H9 (cell line): ENCODE results near the gene RANGRF. TPM values are rescaled to one million over a fixed set of nuclear protein-coding genes. Genes with fewer than 3 reads are reported as not detected.

Source experiments
- DNase-seq: peaks from one replicate; pipeline ENCODE4 v3.0.0-alpha.2; 2017
- H2AFZ ChIP-seq: one replicate; pipeline ENCODE4 v1.6.1; 2013; ENCODE audit warnings: mild to moderate bottlenecking, low read length, control low read depth, moderate library complexity
- H2AK5ac ChIP-seq: 2 replicates; pipeline ENCODE4 v1.6.1; 2013; ENCODE audit warnings: low read length, control low read depth, mixed read lengths; ENCODE audit not compliant: insufficient read length
- H2BK120ac ChIP-seq: one replicate; pipeline ENCODE4 v1.6.1; 2013; ENCODE audit warnings: low read depth, mild to moderate bottlenecking, low read length, control low read depth, inconsistent platforms; ENCODE audit not compliant: poor library complexity, severe bottlenecking
- H2BK12ac ChIP-seq: 2 replicates; pipeline ENCODE4 v1.6.1; 2013; ENCODE audit warnings: low read length, control low read depth, mixed read lengths, low read depth; ENCODE audit not compliant: insufficient read length
- H2BK15ac ChIP-seq: 2 replicates; pipeline ENCODE4 v1.6.1; 2013; ENCODE audit warnings: low read depth, low read length, control low read depth
- H2BK20ac ChIP-seq: one replicate; pipeline ENCODE4 v1.6.1; 2013; ENCODE audit warnings: low read depth, mild to moderate bottlenecking, low read length, control low read depth, inconsistent platforms; ENCODE audit not compliant: poor library complexity, severe bottlenecking
- H2BK5ac ChIP-seq: 2 replicates; pipeline ENCODE4 v1.6.1; 2013; ENCODE audit warnings: low read length, control low read depth, mixed read lengths; ENCODE audit not compliant: insufficient read length
- H3K14ac ChIP-seq: 2 replicates; pipeline ENCODE4 v1.6.1; 2013; ENCODE audit warnings: low read length, control low read depth; ENCODE audit not compliant: insufficient read depth
- H3K18ac ChIP-seq: 2 replicates; pipeline ENCODE4 v1.6.1; 2013; ENCODE audit warnings: low read depth, mild to moderate bottlenecking, mixed read lengths, low read length, control low read depth; ENCODE audit not compliant: insufficient read length
- H3K23ac ChIP-seq: 2 replicates; pipeline ENCODE4 v1.6.1; 2013; ENCODE audit warnings: low read length, control low read depth, mixed read lengths, low read depth; ENCODE audit not compliant: insufficient read length
- H3K23me2 ChIP-seq: 2 replicates; pipeline ENCODE4 v1.6.1; 2013; ENCODE audit warnings: low read depth, mild to moderate bottlenecking, mixed read lengths, low read length, control low read depth; ENCODE audit not compliant: insufficient read length, poor library complexity, severe bottlenecking
- H3K27ac ChIP-seq: 2 replicates; pipeline ENCODE4 v1.5.1; 2013; ENCODE audit warnings: low read length, control low read depth, mixed read lengths, low read depth; ENCODE audit not compliant: insufficient read length
- H3K27me3 ChIP-seq: 2 replicates; pipeline ENCODE4 v1.6.1; 2013; ENCODE audit warnings: low read length, control low read depth, inconsistent platforms; ENCODE audit not compliant: insufficient read depth
- H3K4ac ChIP-seq: 2 replicates; pipeline ENCODE4 v1.6.1; 2013; ENCODE audit warnings: low read depth, mild to moderate bottlenecking, control low read depth, inconsistent platforms, low read length, moderate library complexity
- H3K4me1 ChIP-seq: 2 replicates; pipeline ENCODE4 v1.6.1; 2013; ENCODE audit warnings: low read length, control low read depth, inconsistent platforms; ENCODE audit not compliant: insufficient read depth
- H3K4me2 ChIP-seq: 2 replicates; pipeline ENCODE4 v1.6.1; 2013; ENCODE audit warnings: low read length, control low read depth, mixed read lengths; ENCODE audit not compliant: insufficient read length, insufficient read depth
- H3K56ac ChIP-seq: 2 replicates; pipeline ENCODE4 v1.6.1; 2013; ENCODE audit warnings: low read depth, mild to moderate bottlenecking, mixed read lengths, low read length, control low read depth; ENCODE audit not compliant: insufficient read length
- H3K79me1 ChIP-seq: 2 replicates; pipeline ENCODE4 v1.6.1; 2013; ENCODE audit warnings: low read depth, mild to moderate bottlenecking, moderate library complexity, low read length, control low read depth, inconsistent platforms; ENCODE audit not compliant: insufficient read depth, poor library complexity, severe bottlenecking
- H3K79me2 ChIP-seq: 2 replicates; pipeline ENCODE4 v1.6.1; 2013; ENCODE audit warnings: low read length, control low read depth, inconsistent platforms; ENCODE audit not compliant: insufficient read depth
- H3K9ac ChIP-seq: 2 replicates; pipeline ENCODE4 v1.6.1; 2013; ENCODE audit warnings: low read length, control low read depth, mixed read lengths; ENCODE audit not compliant: insufficient read length; ENCODE audit errors: extremely low read depth
- H3K9me3 ChIP-seq: one replicate; pipeline ENCODE4 v1.6.1; 2013; ENCODE audit warnings: low read depth, low read length, inconsistent platforms; ENCODE audit not compliant: control insufficient read depth
- H3T11ph ChIP-seq: one replicate; pipeline ENCODE4 v1.6.1; 2013; ENCODE audit warnings: mild to moderate bottlenecking, low read length, control low read depth, inconsistent platforms
- H4K20me1 ChIP-seq: one replicate; pipeline ENCODE4 v1.6.1; 2013; ENCODE audit not compliant: control insufficient read depth, insufficient read length, insufficient read depth
- H4K5ac ChIP-seq: 2 replicates; pipeline ENCODE4 v1.6.1; 2013; ENCODE audit warnings: low read depth, mild to moderate bottlenecking, mixed read lengths, low read length, control low read depth; ENCODE audit not compliant: insufficient read length
- H4K8ac ChIP-seq: replicated peaks from 2 replicates; pipeline ENCODE4 v1.6.1; 2013; ENCODE audit warnings: low read length, control low read depth, mixed read lengths, low read depth; ENCODE audit not compliant: insufficient read length
- H4K91ac ChIP-seq: 2 replicates; pipeline ENCODE4 v1.6.1; 2013; ENCODE audit warnings: low read depth, mild to moderate bottlenecking, moderate library complexity, mixed read lengths, low read length, control low read depth; ENCODE audit not compliant: insufficient read length
- H3K27ac Mint-ChIP-seq, 3 experiments: 2 replicates in 2 of 3; 3 replicates in 1 of 3; pipeline ENCODE4 v1.8.0; 2020 to 2021; ENCODE audit warnings: mixed read lengths in 3 of 3, mild to moderate bottlenecking in 1 of 3, moderate library complexity in 1 of 3
- H3K27me3 Mint-ChIP-seq: 2 replicates; pipeline ENCODE4 v1.8.0; 2021; ENCODE audit warnings: low read depth, mild to moderate bottlenecking, moderate library complexity, mixed read lengths
- H3K36me3 Mint-ChIP-seq, 3 experiments: 2 replicates in 2 of 3; 3 replicates in 1 of 3; pipeline ENCODE4 v1.8.0; 2020 to 2021; ENCODE audit warnings: low read depth in 3 of 3, mixed read lengths in 3 of 3; ENCODE audit not compliant: insufficient read depth in 1 of 3
- H3K4me1 Mint-ChIP-seq, 2 experiments: 2 replicates each; pipeline ENCODE4 v1.8.0; 2020; ENCODE audit warnings: mixed read lengths in 2 of 2
- H3K4me3 Mint-ChIP-seq, 2 experiments: 2 replicates in 1 of 2; 3 replicates in 1 of 2; pipeline ENCODE4 v1.8.0; 2020 to 2021; ENCODE audit warnings: mild to moderate bottlenecking in 2 of 2, mixed read lengths in 2 of 2, moderate library complexity in 1 of 2
- H3K9me3 Mint-ChIP-seq, 2 experiments: 2 replicates in 1 of 2; 3 replicates in 1 of 2; pipeline ENCODE4 v1.8.0; 2020; ENCODE audit warnings: mild to moderate bottlenecking in 2 of 2, mixed read lengths in 2 of 2, moderate library complexity in 1 of 2
- CTCF ChIP-seq: fragments of 200-600 bp; sonication (generic); conservative IDR thresholded peaks from 3 replicates; pipeline ENCODE4 v1.8.0; 2021; ENCODE audit warnings: antibody characterized with exemption, mild to moderate bottlenecking
- WGBS: extraction: QIAGEN DNeasy Blood & Tissue Kit; methylation state at CpG from one replicate; pipeline ENCODE4 v1.1.7; 2013; ENCODE audit warnings: missing lambda C conversion rate, low lambda C conversion rate, mixed read lengths; ENCODE audit not compliant: insufficient read length; ENCODE audit errors: extremely low coverage; 5-methylcytosine and 5-hydroxymethylcytosine counted together
- total RNA-seq: library from RNA; stranded (reverse); gene quantifications from 2 replicates; pipeline ENCODE4 v1.2.1, GENCODE V29; 2021

The RANGRF gene
- total RNA-seq, 1 experiment from 2014 or later, result 36.9 TPM

DNA sequence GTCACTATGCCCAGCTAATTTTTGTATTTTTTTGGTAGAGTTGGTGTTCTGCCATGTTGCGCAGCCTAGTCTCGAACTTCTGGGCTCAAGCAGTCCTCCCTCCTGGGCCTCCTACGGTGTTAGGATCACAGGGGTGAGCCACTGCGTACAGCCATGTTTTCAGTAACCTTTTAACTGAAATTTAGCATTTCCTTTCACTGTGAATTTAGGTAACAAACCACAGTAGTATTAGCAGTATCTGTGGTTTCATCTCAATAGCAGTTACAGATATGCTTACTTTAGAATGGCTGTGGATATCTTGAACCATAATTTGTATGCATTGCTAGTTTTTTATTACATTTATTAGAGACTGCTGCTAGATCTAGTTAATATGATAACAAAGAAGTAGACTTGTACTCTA lies 4.3 kb upstream of the RANGRF start:
- WGBS, result no CpG with 5 or more reads among the region's 4 CpGs
- no peak for DNase-seq
- Mint-ChIP-seq H3K27ac (no peak overlapping the region), H3K27me3 (no peaks in the 10 kb centered on the region), H3K36me3 (0 out of 7 replicates have a peak, but pooled peaks cover 0 to 4% (median 0%) of the 10 kb centered on the region in 3 experiments), H3K9me3 (no peaks in the 10 kb centered on the region; a peak in 1 of 5 replicates), H3K4me3 (no peak overlapping the region), H3K4me1 (peaks cover 13 to 14% of the 10 kb centered on the region in 2 experiments)
- H2BK5ac ChIP-seq, result no peak overlapping the region
- no peaks in the 10 kb centered on the region for H3K9me3 ChIP-seq
- no peaks in the 10 kb centered on the region for H3K79me1 ChIP-seq
- no peak overlapping the region for H2BK12ac ChIP-seq
- no peak overlapping the region for H4K8ac ChIP-seq
- H3K4me1 ChIP-seq, result no peaks in the 10 kb centered on the region
- H4K91ac ChIP-seq, result no peak overlapping the region
- TF ChIP-seq CTCF, result no peak
- no peak overlapping the region for H2AFZ ChIP-seq
- no peaks in the 10 kb centered on the region for H3K27me3 ChIP-seq
- H3K4ac ChIP-seq, result no peak overlapping the region
- no peak overlapping the region for H3K9ac ChIP-seq
- no peak overlapping the region for H3K18ac ChIP-seq
- no peak overlapping the region for H3K4me2 ChIP-seq
- H3K23ac ChIP-seq, result no peak overlapping the region
- H2BK15ac ChIP-seq, result no peak overlapping the region
- H4K5ac ChIP-seq, result no peak overlapping the region
- H4K20me1 ChIP-seq, result no peaks in the 10 kb centered on the region
- H3K79me2 ChIP-seq, result no peaks in the 10 kb centered on the region
- no peak overlapping the region for H3T11ph ChIP-seq
- H2BK120ac ChIP-seq, result no peak overlapping the region
- H3K56ac ChIP-seq, result no peak overlapping the region
- peaks cover 6% of the 10 kb centered on the region for H3K23me2 ChIP-seq
- H2BK20ac ChIP-seq, result no peak overlapping the region
- H2AK5ac ChIP-seq, result no peak overlapping the region
- H3K14ac ChIP-seq, result no peak overlapping the region
- H3K27ac ChIP-seq, result no peak overlapping the region
